PC-3 (cell line): ENCODE measurements around the gene SNED1.

ENCODE experiments used
- EZH2 ChIP-seq: fragments of 300-600 bp; sonication (generic); IDR thresholded peaks from one replicate; pipeline ENCODE4 v1.6.1; 2017; ENCODE audit warnings: antibody characterized with exemption, mild to moderate bottlenecking, low read length; ENCODE audit not compliant: unreplicated experiment
- TF ChIP-seq, protein P1 (sequence below): fragments of 300-600 bp; sonication (generic); conservative IDR thresholded peaks from 2 replicates; pipeline ENCODE4 v1.5.1; 2017; ENCODE audit warnings: antibody characterized with exemption, low read depth, mild to moderate bottlenecking, low read length

- TF ChIP-seq, protein P1, sequence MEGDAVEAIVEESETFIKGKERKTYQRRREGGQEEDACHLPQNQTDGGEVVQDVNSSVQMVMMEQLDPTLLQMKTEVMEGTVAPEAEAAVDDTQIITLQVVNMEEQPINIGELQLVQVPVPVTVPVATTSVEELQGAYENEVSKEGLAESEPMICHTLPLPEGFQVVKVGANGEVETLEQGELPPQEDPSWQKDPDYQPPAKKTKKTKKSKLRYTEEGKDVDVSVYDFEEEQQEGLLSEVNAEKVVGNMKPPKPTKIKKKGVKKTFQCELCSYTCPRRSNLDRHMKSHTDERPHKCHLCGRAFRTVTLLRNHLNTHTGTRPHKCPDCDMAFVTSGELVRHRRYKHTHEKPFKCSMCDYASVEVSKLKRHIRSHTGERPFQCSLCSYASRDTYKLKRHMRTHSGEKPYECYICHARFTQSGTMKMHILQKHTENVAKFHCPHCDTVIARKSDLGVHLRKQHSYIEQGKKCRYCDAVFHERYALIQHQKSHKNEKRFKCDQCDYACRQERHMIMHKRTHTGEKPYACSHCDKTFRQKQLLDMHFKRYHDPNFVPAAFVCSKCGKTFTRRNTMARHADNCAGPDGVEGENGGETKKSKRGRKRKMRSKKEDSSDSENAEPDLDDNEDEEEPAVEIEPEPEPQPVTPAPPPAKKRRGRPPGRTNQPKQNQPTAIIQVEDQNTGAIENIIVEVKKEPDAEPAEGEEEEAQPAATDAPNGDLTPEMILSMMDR: no peak
- TF ChIP-seq EZH2: no peak
Observed at GRCh38 chr2:240991378-240992263, 6.8 kb upstream of the SNED1 start.
